H1 (cell line): Measurements from ENCODE around the gene NFX1. TPM values are rescaled to one million over a fixed set of nuclear protein-coding genes. Genes with fewer than 3 reads are reported as not detected.
"Not testable (repeated sequence)": the region's sequence is repeated elsewhere in the genome, so short reads cannot be mapped to it uniquely, and the experiment has no call there.

Source experiments
- CTCF ChIA-PET: fragments of 300-600 bp; sonication (Branson Sonifier 250); formaldehyde crosslinking; loops from one replicate; lab custom pipeline; 2021; ENCODE audit not compliant: partially characterized antibody; lab: Charles Lee
- POLR2A ChIA-PET: fragments of 300-600 bp; sonication (Branson Sonifier 250); formaldehyde crosslinking; loops from one replicate; lab custom pipeline; 2021; ENCODE audit warnings: inconsistent platforms; ENCODE audit not compliant: partially characterized antibody; lab: Charles Lee
- DNase-seq, 2 experiments: peaks; one replicate each; pipeline versions ENCODE4 v3.0.0 to v3.0.0-alpha.2; 2010 to 2022; ENCODE audit warnings: low spot score in 2 of 2, low read depth in 1 of 2, mixed read lengths in 1 of 2
- FAIRE-seq: peaks from 2 replicates; lab custom pipeline; 2011; peaks lifted over from hg19 to GRCh38; lab: Jason Lieb, UNC
- H2AFZ ChIP-seq: 2 replicates; pipeline ENCODE4 v1.8.1; 2012; ENCODE audit warnings: low read length, inconsistent platforms
- H2AK5ac ChIP-seq: 2 replicates; pipeline ENCODE4 v1.6.1; 2013; ENCODE audit warnings: low read depth, low read length
- H2BK120ac ChIP-seq: replicated peaks from 2 replicates; pipeline ENCODE3; 2013; ENCODE audit warnings: low read depth, low read length, inconsistent platforms
- H2BK12ac ChIP-seq: 2 replicates; pipeline ENCODE4 v1.6.1; 2013; ENCODE audit warnings: low read depth, low read length
- H2BK15ac ChIP-seq: 2 replicates; pipeline ENCODE4 v1.6.1; 2013; ENCODE audit warnings: low read length
- H2BK20ac ChIP-seq: 2 replicates; pipeline ENCODE4 v1.6.1; 2013; ENCODE audit warnings: low read length
- H2BK5ac ChIP-seq: 2 replicates; pipeline ENCODE4 v1.6.1; 2013; ENCODE audit warnings: low read depth, low read length
- H3K14ac ChIP-seq: 2 replicates; pipeline ENCODE4 v1.6.1; 2013; ENCODE audit warnings: inconsistent platforms; ENCODE audit not compliant: insufficient read length
- H3K18ac ChIP-seq: 2 replicates; pipeline ENCODE4 v1.6.1; 2013; ENCODE audit warnings: low read length; ENCODE audit errors: extremely low read depth
- H3K23ac ChIP-seq: 2 replicates; pipeline ENCODE4 v1.6.1; 2013; ENCODE audit warnings: inconsistent platforms; ENCODE audit not compliant: insufficient read length
- H3K23me2 ChIP-seq: 2 replicates; pipeline ENCODE4 v1.6.1; 2013; ENCODE audit warnings: low read depth, low read length
- H3K27ac ChIP-seq: 2 replicates; pipeline ENCODE4 v1.6.1; 2011; ENCODE audit warnings: low read depth, low read length, inconsistent platforms
- H3K27me3 ChIP-seq, 4 experiments: replicated peaks in 1 of 4; 1 replicate in 1 of 4; 2 replicates in 3 of 4; pipeline versions ENCODE4 v1.6.1 to v1.8.1; 2011 to 2013; ENCODE audit warnings: low read length in 3 of 4, mild to moderate bottlenecking in 3 of 4, inconsistent platforms in 2 of 4, mixed read lengths in 2 of 4, moderate library complexity in 1 of 4; ENCODE audit not compliant: control insufficient read depth in 3 of 4, insufficient read depth in 3 of 4; ENCODE audit errors: extremely low read depth in 1 of 4
- H3K36me3 ChIP-seq, 4 experiments: 2 replicates each; pipeline versions ENCODE4 v1.6.1 to v1.8.1; 2011 to 2013; ENCODE audit warnings: mild to moderate bottlenecking in 4 of 4, low read length in 3 of 4, moderate library complexity in 2 of 4, control low read depth in 1 of 4, inconsistent platforms in 1 of 4; ENCODE audit not compliant: insufficient read depth in 4 of 4, control insufficient read depth in 2 of 4
- H3K4ac ChIP-seq: replicated peaks from 2 replicates; pipeline ENCODE3; 2013; ENCODE audit warnings: low read length, low read depth, mixed read lengths, inconsistent platforms; ENCODE audit not compliant: insufficient read length
- H3K4me1 ChIP-seq, 4 experiments: replicated peaks in 1 of 4; 1 replicate in 1 of 4; 2 replicates in 3 of 4; pipeline versions ENCODE4 v1.6.1 to v1.8.1; 2011 to 2013; ENCODE audit warnings: low read length in 3 of 4, inconsistent platforms in 2 of 4, mixed read lengths in 1 of 4; ENCODE audit not compliant: insufficient read depth in 4 of 4, control insufficient read depth in 3 of 4
- H3K4me2 ChIP-seq, 2 experiments: 2 replicates each; pipeline versions ENCODE4 v1.6.1 to v1.8.1; 2011 to 2013; ENCODE audit warnings: low read depth in 2 of 2, low read length in 2 of 2, control low read depth in 1 of 2, inconsistent platforms in 1 of 2, mild to moderate bottlenecking in 1 of 2; ENCODE audit not compliant: insufficient read depth in 1 of 2
- H3K4me3 ChIP-seq, 4 experiments: fragments of 200-600, 300-600 bp in 1 of 4; sonication (generic), shearing (Covaris generic), sonication (Bioruptor Twin) in 1 of 4; 2 replicates each; pipeline versions ENCODE4 v1.5.1 to v1.8.1; 2011 to 2016; ENCODE audit warnings: low read length in 4 of 4, low read depth in 3 of 4, control low read depth in 2 of 4, inconsistent platforms in 2 of 4, mild to moderate bottlenecking in 2 of 4, mixed read lengths in 1 of 4, moderate library complexity in 1 of 4; ENCODE audit not compliant: insufficient read depth in 2 of 4; ENCODE audit errors: extremely low read depth in 1 of 4
- H3K56ac ChIP-seq: replicated peaks from 2 replicates; pipeline ENCODE3; 2013; ENCODE audit warnings: low read depth, mild to moderate bottlenecking, mixed read lengths, low read length, inconsistent platforms; ENCODE audit not compliant: insufficient read length
- H3K79me1 ChIP-seq: 2 replicates; pipeline ENCODE4 v1.6.1; 2013; ENCODE audit warnings: low read depth, low read length, control low read depth
- H3K79me2 ChIP-seq, 2 experiments: 2 replicates each; pipeline versions ENCODE4 v1.6.1 to v1.8.1; 2012 to 2013; ENCODE audit warnings: low read length in 2 of 2, mild to moderate bottlenecking in 2 of 2, inconsistent platforms in 1 of 2; ENCODE audit not compliant: insufficient read depth in 2 of 2, control insufficient read depth in 1 of 2
- H3K9ac ChIP-seq, 4 experiments: replicated peaks in 1 of 4; 1 replicate in 1 of 4; 2 replicates in 3 of 4; pipeline versions ENCODE4 v1.6.1 to v1.8.1; 2011 to 2013; ENCODE audit warnings: low read depth in 3 of 4, low read length in 3 of 4, control low read depth in 2 of 4, mild to moderate bottlenecking in 2 of 4, moderate library complexity in 2 of 4, inconsistent platforms in 1 of 4; ENCODE audit errors: extremely low read depth in 1 of 4
- H3K9me3 ChIP-seq, 2 experiments: 2 replicates each; pipeline versions ENCODE4 v1.6.1 to v1.8.1; 2012 to 2013; ENCODE audit warnings: mild to moderate bottlenecking in 2 of 2, moderate library complexity in 2 of 2, control low read depth in 1 of 2, inconsistent platforms in 1 of 2, low read depth in 1 of 2, low read length in 1 of 2, mixed read lengths in 1 of 2; ENCODE audit not compliant: insufficient read depth in 2 of 2
- H4K20me1 ChIP-seq, 2 experiments: replicated peaks in 1 of 2; 2 replicates each; pipeline versions ENCODE3 to v1.8.1; 2011 to 2013; ENCODE audit warnings: inconsistent platforms in 2 of 2, low read length in 2 of 2, mild to moderate bottlenecking in 1 of 2; ENCODE audit not compliant: insufficient read depth in 2 of 2, control insufficient read depth in 1 of 2
- H4K5ac ChIP-seq: 2 replicates; pipeline ENCODE4 v1.6.1; 2013; ENCODE audit warnings: low read length, low read depth, mixed read lengths, inconsistent platforms; ENCODE audit not compliant: insufficient read length
- H4K8ac ChIP-seq: 2 replicates; pipeline ENCODE4 v1.8.0; 2013; ENCODE audit warnings: mild to moderate bottlenecking, moderate library complexity, low read length, inconsistent platforms; ENCODE audit not compliant: insufficient read depth; ENCODE audit errors: extremely low read depth
- H4K91ac ChIP-seq: replicated peaks from 2 replicates; pipeline ENCODE3; 2013; ENCODE audit warnings: low read length, mixed read lengths, inconsistent platforms; ENCODE audit not compliant: insufficient read length
- WGBS, 2 experiments: shearing (Covaris generic) in 1 of 2; methylation state at CpG; one replicate each; pipeline versions ENCODE4 v1.1.6 to v1.1.7; 2013 to 2015; ENCODE audit warnings: low lambda C conversion rate in 2 of 2, mixed read lengths in 2 of 2, inconsistent platforms in 1 of 2, low coverage in 1 of 2, missing lambda C conversion rate in 1 of 2; ENCODE audit not compliant: insufficient replicate concordance in 2 of 2, insufficient coverage in 1 of 2, insufficient read length in 1 of 2; ENCODE audit errors: extremely low coverage in 1 of 2, missing lambda C conversion rate in 1 of 2; 5-methylcytosine and 5-hydroxymethylcytosine counted together
- polyA plus RNA-seq, 7 experiments: library from polyadenylated mRNA; depleted of rRNA in 3 of 7; stranded (reverse) in 5 of 7; unstranded in 2 of 7; fragments of >200 nt in 5 of 7; fragments of 200-250 nt in 2 of 7; gene quantifications; 1 replicate in 5 of 7; 2 replicates in 1 of 7; 4 replicates in 1 of 7; pipeline versions ENCODE4 v1.2.1 to v1.2.3, GENCODE V29; 2011 to 2013; ENCODE audit warnings: missing spikeins in 2 of 7, mixed read lengths in 2 of 7
- total RNA-seq: library from RNA; stranded (reverse); fragmentation: NEBNext Ultra II Directional; extraction: Animal tissue kit (Norgen Biotek cat#: 25700); gene quantifications from 2 replicates; pipeline ENCODE4 v1.2.1, GENCODE V29; 2021

Gene NFX1
- total and polyA plus RNA-seq, 2 of the 8 experiments (the other 6 are each of a cell fraction or from before 2014, with no cell fraction given) = 19.4 to 28.4 TPM

- H2BK15ac ChIP-seq, H2BK5ac ChIP-seq, H2BK12ac ChIP-seq, DNase-seq, H3K23ac ChIP-seq, H3K56ac ChIP-seq, H3K79me2 ChIP-seq, H2AK5ac ChIP-seq, H2BK20ac ChIP-seq, H4K91ac ChIP-seq, H3K9ac ChIP-seq, H3K4me2 ChIP-seq, H3K9me3 ChIP-seq, H3K79me1 ChIP-seq, H3K23me2 ChIP-seq, H3K4ac ChIP-seq, H2BK120ac ChIP-seq, H3K4me1 ChIP-seq, H4K5ac ChIP-seq, H4K8ac ChIP-seq, H3K4me3 ChIP-seq, H4K20me1 ChIP-seq, FAIRE-seq, H3K14ac ChIP-seq, H2AFZ ChIP-seq, H3K27ac ChIP-seq, H3K18ac ChIP-seq, H3K27me3 ChIP-seq: not testable (repeated sequence)
- WGBS, 2 experiments = 89% methylated on average over 4 of the region's 4 CpGs; no CpG with 5 or more reads in 1 of the 2 experiments
- peaks cover under 1 to 16% (median 7%) of the 10 kb centered on the region in 4 experiments; a peak in 6 of 8 replicates for H3K36me3 ChIP-seq
- POLR2A ChIA-PET = interaction anchor here (0.6 kb wide), 1 partner anchor 83 kb away, joined by 3 read pairs; no protein-coding TSS in a partner anchor
- CTCF ChIA-PET = interaction anchor here (0.6 to 2.1 kb wide), 4 partner anchors 10 to 102 kb away, joined by 3 to 15 read pairs (median 8); no protein-coding TSS in a partner anchor
Observed at GRCh38 chr9:33364814-33365213, 74.5 kb downstream of the NFX1 start.
